HG02678 (cell line): ENCODE results near the gene ATP2A1.
"Not testable (repeated sequence)": the region's sequence is repeated elsewhere in the genome, so short reads cannot be mapped to it uniquely, and the experiment has no call there.

Experiments
- ATAC-seq: cut with Tn5 transposase; IDR thresholded peaks from one replicate; pipeline ENCODE4 v1.9.1; 2021; ENCODE audit warnings: mild to moderate bottlenecking, moderate library complexity; ENCODE audit not compliant: unreplicated experiment

Gene ATP2A1

GRCh38 chr16:28905229-28905754 lies 27.0 kb downstream of the ATP2A1 start:
- no peak for ATAC-seq

- ATAC-seq: no peak
These were observed 27.6 kb downstream of the ATP2A1 start for GRCh38 chr16:28905800-28906372.

DNA sequence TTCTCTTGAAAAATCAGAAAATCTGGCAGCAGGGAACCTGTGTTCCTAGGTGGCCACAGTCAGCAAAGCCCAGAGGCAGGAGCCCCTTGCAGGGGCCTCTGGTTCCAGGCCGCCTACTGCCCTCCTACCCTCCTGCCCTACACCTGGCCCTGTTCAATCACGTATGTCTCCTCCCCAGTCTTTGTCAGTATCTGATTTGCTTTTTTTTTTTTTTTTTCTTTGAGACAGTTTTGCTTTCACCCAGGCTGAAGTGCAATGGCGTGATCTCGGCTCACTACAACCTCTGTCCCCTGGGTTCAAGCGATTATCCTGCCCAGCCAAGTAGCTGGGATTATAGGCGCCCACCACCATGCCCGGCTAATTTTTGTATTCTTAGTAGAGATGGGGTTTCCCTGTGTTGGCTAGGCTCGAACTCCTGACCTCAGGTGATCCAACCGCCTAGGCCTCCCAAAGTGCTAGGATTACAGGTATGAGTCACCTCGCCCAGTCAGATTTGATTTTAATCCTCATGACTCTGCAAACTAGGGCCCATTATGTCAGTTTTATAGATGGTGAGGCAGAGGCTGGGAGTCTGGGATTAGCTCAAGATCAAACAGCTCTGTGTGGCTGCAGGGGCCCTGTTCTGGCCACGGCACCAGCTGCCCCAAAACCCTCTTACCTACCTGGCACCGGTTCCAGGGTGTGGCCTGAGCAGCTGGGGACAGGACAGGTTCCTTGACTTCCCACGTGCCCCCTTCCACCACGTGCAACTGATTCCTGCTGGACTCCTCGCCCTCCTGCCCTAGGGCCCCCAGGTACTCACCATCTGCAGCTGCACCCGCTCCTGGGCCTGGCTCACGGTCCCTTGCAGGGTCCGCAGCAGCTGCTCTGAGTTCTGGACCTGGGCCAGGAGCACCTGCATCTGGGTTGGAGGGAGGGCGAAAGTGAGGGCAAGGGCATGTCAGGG lies 32.1 kb downstream of the ATP2A1 start:
- no peak for ATAC-seq

GRCh38 chr16:28912558-28912957 lies 34.3 kb downstream of the ATP2A1 start:
- ATAC-seq: no peak

DNA sequence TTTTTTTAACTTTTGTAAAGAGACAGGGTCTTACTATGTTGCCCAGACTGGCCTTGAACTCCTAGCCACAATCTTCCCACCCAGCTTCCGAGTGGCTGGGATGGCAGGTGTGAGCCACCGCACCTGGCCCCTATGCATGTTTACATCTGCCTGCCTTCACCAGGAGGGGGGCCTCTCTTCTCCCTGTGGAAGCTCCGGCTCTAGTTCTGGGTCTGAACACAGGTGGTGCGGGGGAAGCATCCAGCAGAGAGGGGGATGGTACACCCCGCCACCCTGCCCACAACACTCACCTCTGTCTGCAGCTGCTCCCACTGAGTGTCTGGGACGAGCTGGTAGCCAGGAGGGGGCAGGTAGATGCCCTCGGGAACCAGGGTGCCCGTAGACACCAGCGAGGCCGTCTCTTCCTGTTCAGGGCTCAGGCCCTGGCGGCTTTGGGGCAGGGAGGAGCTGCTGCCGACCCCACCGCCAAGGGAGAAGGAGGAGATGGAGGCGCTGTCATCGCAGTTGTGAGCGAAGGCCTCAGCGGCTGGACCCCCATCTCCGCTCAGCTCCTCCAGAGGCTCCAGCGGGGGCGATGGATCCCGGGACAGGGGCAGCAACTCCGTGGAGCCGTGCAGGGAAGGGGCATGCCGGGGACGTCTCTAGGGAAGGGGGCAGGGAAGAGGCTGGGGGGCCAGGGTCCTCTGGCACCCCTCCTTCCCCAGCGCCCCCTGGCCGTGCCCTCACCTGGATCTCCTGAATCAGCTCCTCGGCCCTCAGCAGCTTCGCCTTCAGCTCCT lies 35.8 kb downstream of the ATP2A1 start:
- no peak for ATAC-seq

GRCh38 chr16:28915181-28915580 lies 36.9 kb downstream of the ATP2A1 start:
- no peak for ATAC-seq

DNA sequence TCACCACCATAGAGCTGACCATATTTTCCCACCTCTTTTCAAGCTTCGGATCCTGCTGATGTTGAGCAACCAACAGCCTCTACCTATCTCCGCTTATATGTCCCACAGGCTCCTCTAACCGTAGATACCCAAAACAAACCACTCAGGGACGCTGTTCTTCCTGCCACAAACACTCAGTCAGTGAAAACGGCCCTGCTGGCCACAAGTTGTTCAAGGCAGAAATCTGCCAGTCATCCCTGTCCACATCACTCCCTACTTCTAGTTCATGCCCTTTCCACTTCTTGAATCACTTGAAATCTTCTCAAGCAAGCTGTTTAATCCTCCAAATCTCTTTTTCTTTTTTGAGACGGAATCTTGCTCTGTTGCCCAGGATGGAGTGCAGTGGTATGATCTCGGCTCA lies 38.8 kb downstream of the ATP2A1 start:
- no peak for ATAC-seq

GRCh38 chr16:28918698-28919097 lies 40.4 kb downstream of the ATP2A1 start:
- no peak for ATAC-seq

DNA sequence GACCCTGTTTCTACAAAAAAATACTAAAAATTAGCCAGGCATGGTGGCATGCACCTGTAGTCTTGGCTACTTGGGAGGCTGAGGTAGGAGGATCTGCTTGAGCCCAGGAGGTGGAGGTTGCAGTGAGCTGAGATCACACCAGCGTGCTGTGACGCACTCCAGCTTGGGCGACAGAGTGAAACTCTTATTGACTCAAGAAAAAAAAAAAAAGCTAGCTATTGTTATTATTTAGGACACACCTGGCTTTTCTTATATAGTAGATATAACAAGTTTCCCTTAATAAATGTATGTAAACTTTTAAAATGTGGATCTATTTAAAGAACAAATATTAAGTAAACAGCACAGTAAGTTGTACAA lies 44.9 kb downstream of the ATP2A1 start:
- ATAC-seq: no peak

- ATAC-seq: peak; percentile 56
These were observed 45.5 kb downstream of the ATP2A1 start for GRCh38 chr16:28923652-28924398.

- no peak for ATAC-seq
These were observed 46.1 kb downstream of the ATP2A1 start for GRCh38 chr16:28924399-28924761.

- peak; percentile 61 for ATAC-seq
These were observed 46.6 kb downstream of the ATP2A1 start, which contains the start of gene RABEP2 for GRCh38 chr16:28924762-28925385. RABEP2 (minus strand) TSS chr16:28925238; CDS start chr16:28925163, 75 bp downstream.

GRCh38 chr16:28925386-28926228 lies 47.3 kb downstream of the ATP2A1 start:
- peak; percentile 31 for ATAC-seq

DNA sequence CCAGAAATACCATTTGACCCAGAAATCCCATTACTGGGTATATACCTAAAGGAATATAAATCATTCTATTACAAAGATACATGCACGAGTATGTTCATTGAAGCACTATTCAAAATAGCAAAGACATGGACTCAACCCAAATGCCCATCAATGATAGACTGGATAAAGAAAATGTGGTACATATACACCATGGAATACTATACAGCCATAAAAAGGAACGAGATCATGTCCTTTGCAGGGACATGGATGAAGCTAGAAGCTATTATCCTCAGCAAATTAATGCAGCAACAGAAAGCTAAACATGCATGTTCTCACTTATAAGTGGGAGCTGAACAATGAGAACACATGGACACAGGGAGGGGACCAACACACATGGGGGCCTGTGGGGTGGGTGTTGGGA lies 48.0 kb downstream of the ATP2A1 start:
- not testable (repeated sequence) for ATAC-seq

GRCh38 chr16:28927815-28928214 lies 49.5 kb downstream of the ATP2A1 start:
- ATAC-seq: no peak

DNA sequence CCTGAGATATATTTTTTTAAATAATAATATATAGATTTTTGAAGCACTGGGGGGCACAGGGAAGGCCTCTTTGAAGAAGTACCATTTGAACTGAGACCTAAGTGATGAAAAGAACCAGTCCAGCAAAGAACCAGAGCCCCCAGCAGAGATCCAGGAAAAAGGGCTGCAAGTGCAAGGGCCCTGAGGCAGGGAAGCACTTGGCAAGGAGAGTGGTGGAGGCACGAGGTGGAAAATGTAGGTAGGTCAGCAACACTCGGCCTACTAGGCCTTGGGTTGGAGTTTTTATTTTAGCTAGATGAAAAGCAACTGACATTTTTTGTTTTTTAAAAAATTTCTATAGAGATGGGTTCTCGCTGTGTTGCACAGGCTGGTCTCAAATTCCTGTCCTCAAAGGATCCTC lies 51.9 kb downstream of the ATP2A1 start:
- ATAC-seq: no peak

- peak; percentile 55 for ATAC-seq
These were observed 52.4 kb downstream of the ATP2A1 start for GRCh38 chr16:28930652-28931051.

- no peak for ATAC-seq
These were observed 53.5 kb downstream of the ATP2A1 start, which contains the start of gene CD19 for GRCh38 chr16:28931801-28932225. CD19 (plus strand) TSS chr16:28931971; CDS start chr16:28932001, 30 bp downstream.
